ENCODE results near the gene PHACTR3.

Gene PHACTR3

GRCh38 chr20:59786801-59787537 is 182.6 kb downstream of the PHACTR3 start:
- Histone ChIP-seq H3K27me3 (ENCODE audit: control insufficient read depth, insufficient read depth, low read length) (no peaks in the 10 kb centered on the region), H3K4me1 (ENCODE audit: control insufficient read depth, insufficient read depth, low read length) (no peaks in the 10 kb centered on the region), H3K9me3 (ENCODE audit: control insufficient read depth, low read length) (no peaks in the 10 kb centered on the region), H3K9ac (ENCODE audit: low read length) (no peak overlapping the region), H3K4me3 (ENCODE audit: low read length) (no peak overlapping the region), H3K36me3 (ENCODE audit: control insufficient read depth, insufficient read depth, low read length) (no peaks in the 10 kb centered on the region)

- H3K36me3 ChIP-seq (ENCODE audit: control insufficient read depth, insufficient read depth, low read length), result no peaks in the 10 kb centered on the region
- no peaks in the 10 kb centered on the region for H3K9me3 ChIP-seq (ENCODE audit: control insufficient read depth, low read length)
- no peaks in the 10 kb centered on the region for H3K4me1 ChIP-seq (ENCODE audit: control insufficient read depth, insufficient read depth, low read length)
- no peak overlapping the region for H3K9ac ChIP-seq (ENCODE audit: low read length)
- H3K4me3 ChIP-seq (ENCODE audit: low read length), result no peak overlapping the region
- H3K27me3 ChIP-seq (ENCODE audit: control insufficient read depth, insufficient read depth, low read length), result no peaks in the 10 kb centered on the region
These were observed 183.2 kb downstream of the PHACTR3 start for GRCh38 chr20:59787538-59787890.

GRCh38 chr20:59788196-59788735 is 183.9 kb downstream of the PHACTR3 start:
- Histone ChIP-seq H3K4me1 (ENCODE audit: control insufficient read depth, insufficient read depth, low read length) (no peaks in the 10 kb centered on the region), H3K9me3 (ENCODE audit: control insufficient read depth, low read length) (no peaks in the 10 kb centered on the region), H3K27me3 (ENCODE audit: control insufficient read depth, insufficient read depth, low read length) (no peaks in the 10 kb centered on the region), H3K9ac (ENCODE audit: low read length) (no peak overlapping the region), H3K36me3 (ENCODE audit: control insufficient read depth, insufficient read depth, low read length) (no peaks in the 10 kb centered on the region), H3K4me3 (ENCODE audit: low read length) (no peak overlapping the region)

GRCh38 chr20:59788811-59789397 is 184.6 kb downstream of the PHACTR3 start:
- no peaks in the 10 kb centered on the region for H3K27me3 ChIP-seq (ENCODE audit: control insufficient read depth, insufficient read depth, low read length)
- H3K4me1 ChIP-seq (ENCODE audit: control insufficient read depth, insufficient read depth, low read length), result no peaks in the 10 kb centered on the region
- H3K9me3 ChIP-seq (ENCODE audit: control insufficient read depth, low read length), result no peaks in the 10 kb centered on the region
- no peak overlapping the region for H3K4me3 ChIP-seq (ENCODE audit: low read length)
- no peaks in the 10 kb centered on the region for H3K36me3 ChIP-seq (ENCODE audit: control insufficient read depth, insufficient read depth, low read length)
- no peak overlapping the region for H3K9ac ChIP-seq (ENCODE audit: low read length)

GRCh38 chr20:59789686-59790085 is 185.3 kb downstream of the PHACTR3 start:
- no peak overlapping the region for H3K9ac ChIP-seq (ENCODE audit: low read length)
- no peaks in the 10 kb centered on the region for H3K36me3 ChIP-seq (ENCODE audit: control insufficient read depth, insufficient read depth, low read length)
- no peak overlapping the region for H3K4me3 ChIP-seq (ENCODE audit: low read length)

GRCh38 chr20:59790346-59790745 is 186.0 kb downstream of the PHACTR3 start:
- Histone ChIP-seq H3K4me1 (ENCODE audit: control insufficient read depth, insufficient read depth, low read length) (no peaks in the 10 kb centered on the region), H3K36me3 (ENCODE audit: control insufficient read depth, insufficient read depth, low read length) (no peaks in the 10 kb centered on the region)

More at GRCh38 chr20:59789686-59790085, 185.3 kb downstream of the PHACTR3 start:
- Histone ChIP-seq H3K27me3 (ENCODE audit: control insufficient read depth, insufficient read depth, low read length) (no peaks in the 10 kb centered on the region), H3K4me1 (ENCODE audit: control insufficient read depth, insufficient read depth, low read length) (no peaks in the 10 kb centered on the region), H3K9me3 (ENCODE audit: control insufficient read depth, low read length) (no peaks in the 10 kb centered on the region)

GRCh38 chr20:59792300-59792699 is 188.0 kb downstream of the PHACTR3 start:
- Histone ChIP-seq H3K9ac (ENCODE audit: low read length) (no peak overlapping the region), H3K36me3 (ENCODE audit: control insufficient read depth, insufficient read depth, low read length) (no peaks in the 10 kb centered on the region), H3K9me3 (ENCODE audit: control insufficient read depth, low read length) (no peaks in the 10 kb centered on the region), H3K4me1 (ENCODE audit: control insufficient read depth, insufficient read depth, low read length) (no peaks in the 10 kb centered on the region), H3K27me3 (ENCODE audit: control insufficient read depth, insufficient read depth, low read length) (no peaks in the 10 kb centered on the region), H3K4me3 (ENCODE audit: low read length) (no peak overlapping the region)

More at GRCh38 chr20:59790346-59790745, 186.0 kb downstream of the PHACTR3 start:
- Histone ChIP-seq H3K27me3 (ENCODE audit: control insufficient read depth, insufficient read depth, low read length) (no peaks in the 10 kb centered on the region), H3K9me3 (ENCODE audit: control insufficient read depth, low read length) (no peaks in the 10 kb centered on the region), H3K9ac (ENCODE audit: low read length) (no peak overlapping the region), H3K4me3 (ENCODE audit: low read length) (no peak overlapping the region)

- H3K27me3 ChIP-seq (ENCODE audit: control insufficient read depth, insufficient read depth, low read length), result no peaks in the 10 kb centered on the region
- H3K4me3 ChIP-seq (ENCODE audit: low read length), result no peak overlapping the region
- no peaks in the 10 kb centered on the region for H3K4me1 ChIP-seq (ENCODE audit: control insufficient read depth, insufficient read depth, low read length)
- no peak overlapping the region for H3K9ac ChIP-seq (ENCODE audit: low read length)
- no peaks in the 10 kb centered on the region for H3K36me3 ChIP-seq (ENCODE audit: control insufficient read depth, insufficient read depth, low read length)
- H3K9me3 ChIP-seq (ENCODE audit: control insufficient read depth, low read length), result no peaks in the 10 kb centered on the region
These were observed 190.2 kb downstream of the PHACTR3 start for GRCh38 chr20:59794555-59794954.

- Histone ChIP-seq H3K27me3 (ENCODE audit: control insufficient read depth, insufficient read depth, low read length) (peaks cover 3% of the 10 kb centered on the region), H3K4me1 (ENCODE audit: control insufficient read depth, insufficient read depth, low read length) (no peaks in the 10 kb centered on the region), H3K36me3 (ENCODE audit: control insufficient read depth, insufficient read depth, low read length) (no peaks in the 10 kb centered on the region), H3K4me3 (ENCODE audit: low read length) (no peak overlapping the region), H3K9ac (ENCODE audit: low read length) (no peak overlapping the region), H3K9me3 (ENCODE audit: control insufficient read depth, low read length) (no peaks in the 10 kb centered on the region)
These were observed 196.0 kb downstream of the PHACTR3 start for GRCh38 chr20:59800309-59800708.

GRCh38 chr20:59802018-59802417 is 197.7 kb downstream of the PHACTR3 start:
- H3K9ac ChIP-seq (ENCODE audit: low read length), result no peak overlapping the region
- H3K27me3 ChIP-seq (ENCODE audit: control insufficient read depth, insufficient read depth, low read length), result peaks cover 3% of the 10 kb centered on the region
- no peaks in the 10 kb centered on the region for H3K9me3 ChIP-seq (ENCODE audit: control insufficient read depth, low read length)
- H3K4me3 ChIP-seq (ENCODE audit: low read length), result no peak overlapping the region
- no peaks in the 10 kb centered on the region for H3K4me1 ChIP-seq (ENCODE audit: control insufficient read depth, insufficient read depth, low read length)
- H3K36me3 ChIP-seq (ENCODE audit: control insufficient read depth, insufficient read depth, low read length), result no peaks in the 10 kb centered on the region

- no peak overlapping the region for H3K4me3 ChIP-seq (ENCODE audit: low read length)
- H3K4me1 ChIP-seq (ENCODE audit: control insufficient read depth, insufficient read depth, low read length), result no peaks in the 10 kb centered on the region
- H3K36me3 ChIP-seq (ENCODE audit: control insufficient read depth, insufficient read depth, low read length), result no peaks in the 10 kb centered on the region
- no peaks in the 10 kb centered on the region for H3K9me3 ChIP-seq (ENCODE audit: control insufficient read depth, low read length)
- H3K9ac ChIP-seq (ENCODE audit: low read length), result no peak overlapping the region
- H3K27me3 ChIP-seq (ENCODE audit: control insufficient read depth, insufficient read depth, low read length), result peaks cover 3% of the 10 kb centered on the region
These were observed 198.3 kb downstream of the PHACTR3 start for GRCh38 chr20:59802471-59803221.

- Histone ChIP-seq H3K4me1 (ENCODE audit: control insufficient read depth, insufficient read depth, low read length) (no peaks in the 10 kb centered on the region), H3K27me3 (ENCODE audit: control insufficient read depth, insufficient read depth, low read length) (peaks cover 3% of the 10 kb centered on the region), H3K9ac (ENCODE audit: low read length) (no peak overlapping the region), H3K36me3 (ENCODE audit: control insufficient read depth, insufficient read depth, low read length) (no peaks in the 10 kb centered on the region), H3K4me3 (ENCODE audit: low read length) (no peak overlapping the region), H3K9me3 (ENCODE audit: control insufficient read depth, low read length) (no peaks in the 10 kb centered on the region)
These were observed 200.0 kb downstream of the PHACTR3 start for GRCh38 chr20:59804347-59804746.

Data from mucosa of stomach (tissue), 1 donor.